ENCODE measurements around the gene LHPP. TPM values are rescaled to one million over a fixed set of nuclear protein-coding genes. Genes with fewer than 3 reads are reported as not detected.

Gene LHPP
- total RNA-seq, 1 donor from 2014 or later, result 15.3 TPM

DNA sequence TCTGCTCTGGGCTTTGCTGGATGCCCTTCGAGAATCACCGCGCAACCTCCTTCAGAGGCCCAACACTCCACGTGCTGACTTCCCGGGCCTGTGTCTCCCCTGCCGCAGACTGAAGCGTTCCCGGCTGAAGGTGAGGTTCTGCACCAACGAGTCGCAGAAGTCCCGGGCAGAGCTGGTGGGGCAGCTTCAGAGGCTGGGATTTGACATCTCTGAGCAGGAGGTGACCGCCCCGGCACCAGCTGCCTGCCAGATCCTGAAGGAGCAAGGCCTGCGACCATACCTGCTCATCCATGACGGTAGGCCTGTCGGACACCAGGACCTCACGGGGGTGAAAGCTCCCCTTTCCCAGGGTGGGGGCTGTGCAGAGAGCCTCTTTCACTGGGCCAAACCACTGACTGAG, 22.4 kb downstream of the LHPP start:
- Mint-ChIP-seq H3K4me1 (ENCODE audit: low read depth) (no peaks in the 10 kb centered on the region), H3K36me3 (ENCODE audit: low read depth) (peaks cover 6% of the 10 kb centered on the region), H3K9me3 (ENCODE audit: low read depth) (peaks cover 2% of the 10 kb centered on the region), H3K4me3 (ENCODE audit: unreplicated experiment) (no peak overlapping the region), H3K27me3 (ENCODE audit: low read depth) (no peaks in the 10 kb centered on the region), H3K27ac (ENCODE audit: unreplicated experiment) (no peak overlapping the region)
- no peak for DNase-seq (ENCODE audit: low spot score)
- TF ChIP-seq, protein P1, sequence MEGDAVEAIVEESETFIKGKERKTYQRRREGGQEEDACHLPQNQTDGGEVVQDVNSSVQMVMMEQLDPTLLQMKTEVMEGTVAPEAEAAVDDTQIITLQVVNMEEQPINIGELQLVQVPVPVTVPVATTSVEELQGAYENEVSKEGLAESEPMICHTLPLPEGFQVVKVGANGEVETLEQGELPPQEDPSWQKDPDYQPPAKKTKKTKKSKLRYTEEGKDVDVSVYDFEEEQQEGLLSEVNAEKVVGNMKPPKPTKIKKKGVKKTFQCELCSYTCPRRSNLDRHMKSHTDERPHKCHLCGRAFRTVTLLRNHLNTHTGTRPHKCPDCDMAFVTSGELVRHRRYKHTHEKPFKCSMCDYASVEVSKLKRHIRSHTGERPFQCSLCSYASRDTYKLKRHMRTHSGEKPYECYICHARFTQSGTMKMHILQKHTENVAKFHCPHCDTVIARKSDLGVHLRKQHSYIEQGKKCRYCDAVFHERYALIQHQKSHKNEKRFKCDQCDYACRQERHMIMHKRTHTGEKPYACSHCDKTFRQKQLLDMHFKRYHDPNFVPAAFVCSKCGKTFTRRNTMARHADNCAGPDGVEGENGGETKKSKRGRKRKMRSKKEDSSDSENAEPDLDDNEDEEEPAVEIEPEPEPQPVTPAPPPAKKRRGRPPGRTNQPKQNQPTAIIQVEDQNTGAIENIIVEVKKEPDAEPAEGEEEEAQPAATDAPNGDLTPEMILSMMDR (IDR thresholded peaks at IDR 0.05), result no peak

DNA sequence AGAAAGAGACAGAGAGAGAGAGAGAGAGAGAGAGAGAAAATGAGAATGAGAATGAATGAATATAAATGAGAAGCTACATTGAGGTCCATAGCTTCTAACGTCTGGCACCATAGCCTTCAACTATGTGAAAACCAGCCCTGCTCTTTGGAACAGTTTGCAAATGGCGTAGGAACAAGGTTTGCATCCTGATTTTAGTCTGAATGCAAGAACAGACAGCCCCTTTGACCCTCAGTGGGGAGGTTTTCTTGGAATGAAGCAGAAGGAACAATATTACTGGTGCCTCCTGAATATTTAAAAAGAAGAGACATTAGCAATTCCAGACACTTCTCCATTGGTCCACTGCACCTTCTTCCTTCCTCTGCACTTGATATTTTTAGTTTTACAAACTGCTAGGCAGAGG, 23.0 kb downstream of the LHPP start:
- no peak for DNase-seq (ENCODE audit: low spot score)
- TF ChIP-seq, protein P1 (IDR thresholded peaks at IDR 0.05), result no peak
- no peak overlapping the region for H3K4me3 Mint-ChIP-seq (ENCODE audit: unreplicated experiment)
- H3K4me1 Mint-ChIP-seq (ENCODE audit: low read depth), result no peaks in the 10 kb centered on the region
- H3K9me3 Mint-ChIP-seq (ENCODE audit: low read depth), result peaks cover 2% of the 10 kb centered on the region
- H3K36me3 Mint-ChIP-seq (ENCODE audit: low read depth), result peaks cover 6% of the 10 kb centered on the region
- no peaks in the 10 kb centered on the region for H3K27me3 Mint-ChIP-seq (ENCODE audit: low read depth)
- H3K27ac Mint-ChIP-seq (ENCODE audit: unreplicated experiment), result no peak overlapping the region

DNA sequence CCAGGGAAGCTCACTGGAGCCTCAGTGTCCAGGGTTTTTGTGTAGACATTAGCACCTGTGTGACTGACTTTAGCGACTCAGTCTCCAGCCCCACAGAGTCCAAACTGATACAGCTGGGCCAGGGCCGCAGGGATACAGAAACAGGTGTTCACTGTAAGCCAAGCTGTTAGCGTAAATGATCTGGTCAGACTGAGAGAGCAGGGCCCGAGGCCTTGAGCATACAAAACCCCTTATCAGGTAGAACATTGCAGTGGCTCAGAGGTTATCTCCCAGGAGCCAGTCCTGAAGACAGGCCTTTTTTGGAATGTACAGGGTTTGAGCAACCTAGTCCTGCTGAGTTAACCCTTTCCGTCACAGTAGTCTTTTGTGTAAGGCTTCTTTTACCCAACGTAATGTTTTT, 25.0 kb downstream of the LHPP start:
- no peak overlapping the region for H3K4me3 Mint-ChIP-seq (ENCODE audit: unreplicated experiment)
- H3K27ac Mint-ChIP-seq (ENCODE audit: unreplicated experiment), result no peak overlapping the region
- H3K36me3 Mint-ChIP-seq (ENCODE audit: low read depth), result peaks cover 6% of the 10 kb centered on the region
- no peaks in the 10 kb centered on the region for H3K27me3 Mint-ChIP-seq (ENCODE audit: low read depth)
- DNase-seq (ENCODE audit: low spot score), result no peak
- TF ChIP-seq, protein P1 (IDR thresholded peaks at IDR 0.05), result no peak
- no peaks in the 10 kb centered on the region for H3K4me1 Mint-ChIP-seq (ENCODE audit: low read depth)
- peaks cover 2% of the 10 kb centered on the region for H3K9me3 Mint-ChIP-seq (ENCODE audit: low read depth)

DNA sequence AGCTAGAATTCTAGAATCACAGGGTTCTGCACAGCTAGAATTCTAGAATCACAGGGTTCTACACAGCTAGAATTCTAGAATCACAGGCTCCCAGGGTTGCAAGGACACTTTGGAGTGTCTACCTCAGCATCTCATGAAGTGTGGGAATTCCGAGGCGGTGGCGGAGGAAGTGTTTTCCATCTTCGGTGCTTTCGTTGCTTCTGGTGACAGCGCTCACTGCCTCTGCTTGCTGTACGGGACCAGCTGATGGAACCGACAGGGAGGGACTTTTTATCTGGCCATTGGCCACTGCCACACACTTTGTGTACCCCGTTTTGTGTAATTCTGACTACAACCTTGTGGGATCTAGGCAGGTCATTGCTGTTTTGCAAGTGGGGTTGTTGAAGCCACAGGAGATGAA, 29.5 kb downstream of the LHPP start:
- no peak for DNase-seq (ENCODE audit: low spot score)
- Mint-ChIP-seq H3K9me3 (ENCODE audit: low read depth) (peaks cover 2% of the 10 kb centered on the region), H3K27me3 (ENCODE audit: low read depth) (no peaks in the 10 kb centered on the region), H3K36me3 (ENCODE audit: low read depth) (peaks cover 5% of the 10 kb centered on the region), H3K4me3 (ENCODE audit: unreplicated experiment) (no peak overlapping the region), H3K27ac (ENCODE audit: unreplicated experiment) (no peak overlapping the region), H3K4me1 (ENCODE audit: low read depth) (no peaks in the 10 kb centered on the region)
- TF ChIP-seq, protein P1 (IDR thresholded peaks at IDR 0.05), result no peak

DNA sequence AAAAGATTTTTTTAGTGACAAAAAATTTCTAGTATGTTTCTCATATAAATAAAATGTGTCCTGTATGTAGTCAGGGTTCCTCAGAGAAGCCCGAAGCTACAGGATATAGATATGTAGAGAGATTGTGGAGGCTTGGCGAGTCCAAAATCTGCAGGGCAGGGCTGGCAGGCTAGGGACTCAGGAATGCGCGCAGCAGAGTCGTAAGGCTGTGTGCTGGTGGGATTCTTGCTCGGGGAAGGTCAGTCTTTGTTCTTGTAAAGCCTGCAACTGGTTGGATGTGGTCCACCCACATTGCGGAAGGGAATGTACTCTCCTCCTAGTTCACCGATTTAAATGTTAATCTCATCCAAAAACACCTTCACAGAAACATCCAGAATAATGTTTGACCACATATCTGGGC, 30.6 kb downstream of the LHPP start:
- DNase-seq (ENCODE audit: low spot score), result no peak
- no peak overlapping the region for H3K27ac Mint-ChIP-seq (ENCODE audit: unreplicated experiment)
- H3K9me3 Mint-ChIP-seq (ENCODE audit: low read depth), result no peaks in the 10 kb centered on the region
- TF ChIP-seq, protein P1 (IDR thresholded peaks at IDR 0.05), result no peak
- no peaks in the 10 kb centered on the region for H3K27me3 Mint-ChIP-seq (ENCODE audit: low read depth)
- H3K36me3 Mint-ChIP-seq (ENCODE audit: low read depth), result peaks cover 5% of the 10 kb centered on the region
- no peaks in the 10 kb centered on the region for H3K4me1 Mint-ChIP-seq (ENCODE audit: low read depth)
- H3K4me3 Mint-ChIP-seq (ENCODE audit: unreplicated experiment), result no peak overlapping the region
